ENCODE results near the gene NNMT. TPM values are rescaled to one million over a fixed set of nuclear protein-coding genes. Genes with fewer than 3 reads are reported as not detected.

NNMT gene
- total and polyA plus RNA-seq, 2 donors (not counting 1 experiment from before 2014, with no cell fraction given) = 156 to 639 TPM

DNA sequence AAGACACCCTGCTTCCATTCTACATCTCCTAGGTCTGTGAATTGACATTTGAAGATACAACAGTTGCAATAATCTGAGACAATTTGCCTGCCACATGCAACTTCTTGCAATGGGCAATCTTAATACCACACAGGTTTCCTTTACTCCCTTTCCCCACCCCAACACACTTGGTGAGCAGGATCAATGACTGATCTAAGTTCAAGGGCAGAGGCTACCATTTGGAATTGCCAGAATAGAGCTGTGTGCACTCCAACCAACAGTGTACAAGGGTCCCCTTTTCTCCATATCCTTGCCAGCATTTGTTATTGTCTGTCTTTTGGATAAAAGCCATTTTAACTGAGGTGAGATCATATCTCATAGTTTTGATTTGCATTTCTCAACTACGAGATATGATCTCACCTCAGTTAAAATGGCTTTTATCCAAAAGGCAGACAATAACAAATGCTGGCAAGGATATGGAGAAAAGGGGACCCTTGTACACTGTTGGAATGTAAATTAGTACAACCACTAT, 2.9 kb upstream of the NNMT start:
- no peaks in the 10 kb centered on the region for H4K20me1 ChIP-seq (ENCODE audit: control insufficient read depth, extremely low read depth, insufficient read depth, low read length)
- no peak overlapping the region for H3K9ac ChIP-seq (ENCODE audit: insufficient read depth, low read length)
- peak overlapping the region; percentile 53 for H3K27ac ChIP-seq (ENCODE audit: insufficient read depth, low read length)
- no peak overlapping the region for H2AFZ ChIP-seq (ENCODE audit: low read length)
- no peak overlapping the region for H3K4me2 ChIP-seq (ENCODE audit: extremely low read depth, insufficient read depth, low read length)
- peaks cover 10% of the 10 kb centered on the region for H3K79me2 ChIP-seq (ENCODE audit: control insufficient read depth, insufficient read depth, low read length)
- TF ChIP-seq CTCF (conservative IDR thresholded peaks at IDR 0.05 in 1 of 2, IDR thresholded peaks at IDR 0.05 in 1 of 2; ENCODE audit: low read depth in 1 of 2, low read length in 2 of 2) (no peak), EZH2 (IDR thresholded peaks at IDR 0.05; ENCODE audit: low read length, missing control alignments) (no peak)
- no peaks in the 10 kb centered on the region for H3K36me3 ChIP-seq (ENCODE audit: control insufficient read depth, insufficient read depth, low read length)
- H3K27me3 ChIP-seq (ENCODE audit: control insufficient read depth, insufficient read depth, low read length) = no peaks in the 10 kb centered on the region
- DNase-seq (ENCODE audit: low read depth in 2 of 2) = peak in 1 of 2 donors; percentile 72
- H3K4me3 ChIP-seq (replicated peaks in 1 of 4; ENCODE audit: control extremely low read depth in 1 of 4, insufficient read depth in 1 of 4, low read depth in 3 of 4, low read length in 4 of 4) = no peak overlapping the region
- H3K4me1 ChIP-seq (ENCODE audit: control insufficient read depth, extremely low read depth, insufficient read depth, low read length) = peaks cover 14% of the 10 kb centered on the region
- H3K9me3 ChIP-seq (ENCODE audit: control insufficient read depth, insufficient read depth, low read depth, low read length) = no peaks in the 10 kb centered on the region

- Histone ChIP-seq H3K79me2 (ENCODE audit: control insufficient read depth, insufficient read depth, low read length) (peaks cover 28% of the 10 kb centered on the region), H3K4me1 (ENCODE audit: control insufficient read depth, extremely low read depth, insufficient read depth, low read length) (peaks cover 8% of the 10 kb centered on the region), H2AFZ (ENCODE audit: low read length) (no peak overlapping the region), H3K9ac (ENCODE audit: insufficient read depth, low read length) (peak overlapping the region; percentile 64), H3K4me2 (ENCODE audit: extremely low read depth, insufficient read depth, low read length) (peak overlapping the region; percentile 44), H3K9me3 (ENCODE audit: control insufficient read depth, insufficient read depth, low read depth, low read length) (no peaks in the 10 kb centered on the region), H3K4me3 (replicated peaks in 1 of 4; ENCODE audit: control extremely low read depth in 1 of 4, insufficient read depth in 1 of 4, low read depth in 3 of 4, low read length in 4 of 4) (peak overlapping the region; percentile 55 to 88 (median 65)), H3K27ac (ENCODE audit: insufficient read depth, low read length) (peak overlapping the region; percentile 96), H3K27me3 (ENCODE audit: control insufficient read depth, insufficient read depth, low read length) (no peaks in the 10 kb centered on the region), H4K20me1 (ENCODE audit: control insufficient read depth, extremely low read depth, insufficient read depth, low read length) (no peaks in the 10 kb centered on the region), H3K36me3 (ENCODE audit: control insufficient read depth, insufficient read depth, low read length) (no peaks in the 10 kb centered on the region)
- TF ChIP-seq EZH2 (IDR thresholded peaks at IDR 0.05; ENCODE audit: low read length, missing control alignments) (no peak), CTCF (conservative IDR thresholded peaks at IDR 0.05 in 1 of 2, IDR thresholded peaks at IDR 0.05 in 1 of 2; ENCODE audit: low read depth in 1 of 2, low read length in 2 of 2) (no peak)
- no peak for DNase-seq (ENCODE audit: low read depth in 2 of 2)
These were observed 590 bp downstream of the NNMT start for GRCh38 chr11:114296605-114297372.

- Histone ChIP-seq H3K9ac (ENCODE audit: insufficient read depth, low read length) (peak overlapping the region; percentile 10), H3K36me3 (ENCODE audit: control insufficient read depth, insufficient read depth, low read length) (no peaks in the 10 kb centered on the region), H2AFZ (ENCODE audit: low read length) (no peak overlapping the region)
These were observed 1.9 kb downstream of the NNMT start for GRCh38 chr11:114297806-114298709.

More at GRCh38 chr11:114297806-114298709, 1.9 kb downstream of the NNMT start:
- peak overlapping the region; percentile 80 for H3K4me2 ChIP-seq (ENCODE audit: extremely low read depth, insufficient read depth, low read length)
- DNase-seq (ENCODE audit: low read depth in 2 of 2) = peak in 1 of 2 donors; percentile 51
- no peaks in the 10 kb centered on the region for H3K9me3 ChIP-seq (ENCODE audit: control insufficient read depth, insufficient read depth, low read depth, low read length)
- TF ChIP-seq EZH2 (IDR thresholded peaks at IDR 0.05; ENCODE audit: low read length, missing control alignments) (no peak), CTCF (conservative IDR thresholded peaks at IDR 0.05 in 1 of 2, IDR thresholded peaks at IDR 0.05 in 1 of 2; ENCODE audit: low read depth in 1 of 2, low read length in 2 of 2) (no peak)
- H3K4me1 ChIP-seq (ENCODE audit: control insufficient read depth, extremely low read depth, insufficient read depth, low read length) = peaks cover 8% of the 10 kb centered on the region
- H4K20me1 ChIP-seq (ENCODE audit: control insufficient read depth, extremely low read depth, insufficient read depth, low read length) = no peaks in the 10 kb centered on the region
- peak overlapping the region; percentile 96 for H3K27ac ChIP-seq (ENCODE audit: insufficient read depth, low read length)
- H3K4me3 ChIP-seq (replicated peaks in 1 of 4; ENCODE audit: control extremely low read depth in 1 of 4, insufficient read depth in 1 of 4, low read depth in 3 of 4, low read length in 4 of 4) = peak overlapping the region; percentile 55 to 88 (median 65)
- H3K79me2 ChIP-seq (ENCODE audit: control insufficient read depth, insufficient read depth, low read length) = peaks cover 35% of the 10 kb centered on the region
- no peaks in the 10 kb centered on the region for H3K27me3 ChIP-seq (ENCODE audit: control insufficient read depth, insufficient read depth, low read length)
